Right kidney (tissue), 1 donor: ENCODE results near the gene ENHO.
"Not testable (repeated sequence)": the region's sequence is repeated elsewhere in the genome, so short reads cannot be mapped to it uniquely, and the experiment has no call there.

Experiments used
- DNase-seq: peaks from one replicate; pipeline ENCODE4 v3.0.0-alpha.2; 2016

ENHO gene

DNA sequence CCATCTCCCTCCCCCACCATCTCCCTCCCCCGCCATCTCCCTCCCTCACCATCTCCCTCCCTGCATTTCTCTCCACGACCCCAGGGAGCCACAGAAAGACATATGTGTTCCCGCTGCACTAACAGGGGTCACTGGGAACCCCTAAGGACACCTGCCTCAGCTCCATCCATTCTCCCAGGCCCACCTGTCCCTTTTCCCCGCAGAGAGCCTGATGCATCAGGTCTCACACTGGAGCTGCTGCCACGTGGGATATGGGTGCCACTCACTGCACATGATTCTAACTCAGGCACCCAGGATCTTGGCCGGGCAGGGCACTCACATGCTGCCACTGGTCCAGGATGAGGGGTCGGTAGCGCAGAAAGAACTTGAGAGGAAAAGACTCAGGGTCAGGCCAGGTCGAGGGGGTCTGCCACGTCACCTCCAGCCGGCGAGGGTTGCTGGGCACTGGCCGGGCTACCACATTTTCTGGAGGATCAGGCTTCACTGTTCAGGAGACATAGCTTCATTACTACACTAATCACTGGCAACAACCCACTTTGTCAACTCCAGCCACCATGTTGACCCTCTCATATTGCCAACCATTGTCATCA is 33.2 kb upstream of the ENHO start:
- no peak for DNase-seq

DNA sequence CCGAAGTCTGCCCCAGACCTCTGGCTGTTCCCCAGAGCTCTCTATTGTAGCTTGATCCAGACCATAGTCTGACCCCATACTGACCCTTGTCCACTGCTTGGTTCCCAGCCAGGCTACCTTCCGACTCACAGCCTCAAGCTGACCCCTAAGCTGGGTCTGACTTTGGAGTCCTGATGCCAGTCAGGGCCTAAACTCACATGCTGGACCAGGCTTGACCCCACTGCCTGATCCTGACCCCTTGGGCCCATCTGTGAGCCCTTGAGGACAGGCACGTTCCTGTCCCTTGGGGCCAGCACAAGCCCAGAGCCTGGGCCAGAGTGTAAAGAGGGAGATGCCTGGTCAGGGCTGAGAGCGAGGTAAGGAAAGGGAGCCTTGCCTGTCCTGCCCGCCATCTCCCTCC is 32.7 kb upstream of the ENHO start:
- no peak for DNase-seq

- no peak for DNase-seq
Observed at GRCh38 chr9:34555002-34555348, 32.2 kb upstream of the ENHO start.

- DNase-seq = peak; percentile 56
Observed at GRCh38 chr9:34554211-34555001, 31.6 kb upstream of the ENHO start.

GRCh38 chr9:34553511-34554021 is 30.8 kb upstream of the ENHO start:
- DNase-seq = no peak

DNA sequence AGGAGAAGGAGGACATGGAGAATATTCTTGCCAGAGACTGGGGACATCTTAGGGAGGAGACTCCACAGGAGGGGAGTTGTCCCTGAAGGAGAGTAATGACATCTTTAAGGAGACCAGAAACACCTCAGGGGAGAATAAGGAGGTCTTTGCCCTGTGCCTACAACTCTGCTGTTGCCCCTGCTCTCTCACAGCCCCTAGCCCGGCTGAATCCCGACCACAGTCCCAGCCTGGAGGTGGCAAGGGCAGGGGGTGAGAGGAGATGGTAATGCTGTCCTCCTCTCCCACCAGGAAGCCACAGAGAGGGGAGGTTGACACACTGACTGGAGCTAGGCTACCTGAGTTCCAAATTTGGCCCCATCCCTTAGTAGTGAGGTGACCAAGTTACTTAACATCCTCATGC is 30.2 kb upstream of the ENHO start:
- DNase-seq = no peak

DNA sequence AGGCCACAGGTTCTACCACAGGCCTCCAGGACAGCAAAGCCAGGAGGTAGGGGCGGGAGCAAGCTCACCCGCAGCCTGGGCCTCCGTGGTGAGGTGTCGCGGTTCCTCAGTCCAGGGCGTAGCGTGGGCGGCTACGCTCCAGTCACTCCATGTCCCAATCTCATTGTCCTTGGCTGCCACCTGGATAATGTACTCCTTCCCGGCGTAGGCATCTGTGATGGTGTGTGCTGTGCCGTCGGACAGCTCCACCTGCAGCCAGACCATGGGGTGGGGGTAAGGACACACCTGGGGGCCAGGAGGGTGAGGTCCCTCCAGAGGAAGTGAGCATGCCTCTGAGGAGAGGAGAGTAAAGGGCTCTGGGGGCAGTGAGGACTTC is 29.8 kb upstream of the ENHO start:
- DNase-seq = peak; percentile 33

DNA sequence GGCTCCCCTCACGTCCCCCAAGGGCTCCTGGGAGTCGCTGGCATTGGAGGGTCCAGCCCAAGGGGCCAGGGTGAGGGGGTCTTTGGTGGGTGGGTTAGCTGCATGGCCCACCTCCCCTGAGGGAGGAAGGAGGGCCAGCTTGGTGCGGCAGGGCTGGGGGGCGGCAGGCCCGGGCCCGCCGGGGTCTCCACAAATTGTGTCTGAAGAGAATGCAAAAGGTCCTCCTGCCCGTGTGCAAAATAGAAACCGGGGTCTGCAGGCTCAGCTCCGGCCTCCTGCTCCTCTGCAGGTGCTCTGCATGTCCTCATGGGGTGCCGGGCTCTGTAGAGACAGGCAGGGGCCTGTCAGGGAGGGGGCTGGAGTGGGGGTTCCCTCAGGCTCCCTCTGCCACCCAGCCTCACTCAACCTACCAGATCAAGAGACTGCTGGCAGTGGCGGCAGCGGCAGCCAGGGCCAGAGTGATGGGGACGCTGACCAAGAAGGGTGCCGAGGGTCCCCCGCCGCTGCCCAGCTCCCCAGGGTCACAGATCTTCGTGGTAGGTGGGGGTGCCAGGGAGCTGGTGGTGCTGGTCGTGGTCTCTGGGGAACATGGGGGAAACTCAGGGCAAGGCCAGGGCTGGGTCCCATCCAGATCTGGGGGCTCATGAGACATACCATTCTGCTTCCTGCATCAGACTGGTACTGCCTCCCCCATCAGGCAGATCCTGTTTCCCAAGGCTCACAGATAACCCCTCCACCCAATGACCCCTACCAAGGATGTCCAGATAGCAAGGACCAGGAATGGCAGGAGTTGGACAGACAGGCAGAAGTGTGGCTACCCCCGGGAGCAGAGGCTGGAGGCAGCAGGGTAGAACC is 29.2 kb upstream of the ENHO start:
- no peak for DNase-seq

GRCh38 chr9:34550681-34551270 is 28.0 kb upstream of the ENHO start:
- DNase-seq = no peak

DNA sequence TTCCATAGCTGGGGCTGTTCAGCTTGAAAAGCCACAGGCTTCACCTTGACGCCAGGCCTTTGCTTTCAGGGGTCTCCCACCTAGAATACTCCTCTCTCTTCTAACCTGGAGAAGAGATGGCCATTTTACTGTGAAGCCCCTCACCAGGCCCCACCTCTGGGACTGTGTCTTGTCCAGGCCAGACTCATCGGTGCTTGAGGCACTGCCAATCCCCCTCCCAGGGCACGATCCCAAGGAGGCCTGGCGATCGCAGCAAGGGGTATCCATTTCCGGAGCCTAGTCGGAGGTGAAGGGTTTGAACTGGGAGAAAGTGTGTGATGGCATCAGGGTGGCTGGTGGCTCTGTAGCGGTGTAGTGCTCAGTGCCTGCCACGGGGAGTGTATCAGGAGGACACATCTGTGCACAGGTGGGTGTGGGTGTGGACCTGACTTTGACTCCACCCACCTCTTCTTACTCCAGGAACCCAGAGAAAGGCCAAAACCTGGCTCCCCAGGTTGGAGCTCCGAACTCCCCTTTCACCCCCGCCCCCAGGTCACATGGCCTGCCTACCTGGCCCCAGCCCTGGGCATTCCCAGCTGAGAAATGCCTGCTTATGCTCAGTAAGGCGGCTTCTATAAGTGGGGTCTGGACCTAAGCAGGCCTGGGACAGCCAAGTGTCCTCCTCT is 27.4 kb upstream of the ENHO start:
- DNase-seq = no peak

DNA sequence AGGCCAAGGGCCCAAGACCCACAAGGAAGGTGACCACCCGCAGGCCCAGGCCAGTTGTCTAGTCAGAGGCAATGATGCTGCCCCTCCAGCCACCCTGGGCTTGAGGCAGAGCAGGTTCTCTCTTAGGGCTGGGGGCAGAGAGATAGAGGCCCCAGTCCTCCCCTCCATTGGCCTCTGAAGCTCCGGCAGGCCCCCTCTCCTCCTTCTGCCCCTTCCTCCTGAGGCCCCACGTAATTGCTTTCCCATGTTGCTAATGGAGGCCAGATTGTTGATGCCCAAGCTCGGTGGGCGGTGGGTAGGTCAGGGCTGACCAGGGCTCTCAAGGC is 26.6 kb upstream of the ENHO start:
- no peak for DNase-seq

DNA sequence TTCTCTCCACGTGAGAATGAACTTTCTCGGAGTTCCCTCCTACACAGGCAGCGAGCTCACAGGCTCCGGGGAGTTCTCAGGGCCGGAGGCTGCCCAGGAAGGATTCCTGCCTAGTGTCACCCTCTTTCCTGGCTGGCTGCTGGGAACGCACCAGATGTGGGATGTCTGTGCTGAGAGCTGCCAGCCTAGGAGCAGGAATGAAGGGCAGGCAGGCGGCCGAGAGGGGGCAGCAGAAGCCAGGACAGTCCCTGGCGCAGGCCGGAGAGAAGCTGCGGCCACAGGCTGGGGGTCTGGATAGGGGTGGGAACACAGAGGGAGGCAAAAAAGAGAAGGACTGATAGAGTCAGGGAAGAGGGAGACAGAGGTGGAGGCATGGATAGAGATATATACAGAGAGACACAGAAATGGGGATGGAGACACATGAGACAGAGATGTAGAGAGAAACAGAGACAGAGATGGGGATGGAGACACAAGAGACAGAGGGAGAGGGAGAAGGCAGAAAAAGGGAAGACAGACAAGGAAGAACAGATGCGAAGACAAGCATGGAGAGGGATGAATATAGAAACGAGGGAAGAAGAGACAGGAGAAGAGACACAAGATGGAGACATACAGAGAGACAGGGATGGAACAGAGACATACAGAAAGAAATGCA is 25.3 kb upstream of the ENHO start:
- peak; percentile 75 for DNase-seq

DNA sequence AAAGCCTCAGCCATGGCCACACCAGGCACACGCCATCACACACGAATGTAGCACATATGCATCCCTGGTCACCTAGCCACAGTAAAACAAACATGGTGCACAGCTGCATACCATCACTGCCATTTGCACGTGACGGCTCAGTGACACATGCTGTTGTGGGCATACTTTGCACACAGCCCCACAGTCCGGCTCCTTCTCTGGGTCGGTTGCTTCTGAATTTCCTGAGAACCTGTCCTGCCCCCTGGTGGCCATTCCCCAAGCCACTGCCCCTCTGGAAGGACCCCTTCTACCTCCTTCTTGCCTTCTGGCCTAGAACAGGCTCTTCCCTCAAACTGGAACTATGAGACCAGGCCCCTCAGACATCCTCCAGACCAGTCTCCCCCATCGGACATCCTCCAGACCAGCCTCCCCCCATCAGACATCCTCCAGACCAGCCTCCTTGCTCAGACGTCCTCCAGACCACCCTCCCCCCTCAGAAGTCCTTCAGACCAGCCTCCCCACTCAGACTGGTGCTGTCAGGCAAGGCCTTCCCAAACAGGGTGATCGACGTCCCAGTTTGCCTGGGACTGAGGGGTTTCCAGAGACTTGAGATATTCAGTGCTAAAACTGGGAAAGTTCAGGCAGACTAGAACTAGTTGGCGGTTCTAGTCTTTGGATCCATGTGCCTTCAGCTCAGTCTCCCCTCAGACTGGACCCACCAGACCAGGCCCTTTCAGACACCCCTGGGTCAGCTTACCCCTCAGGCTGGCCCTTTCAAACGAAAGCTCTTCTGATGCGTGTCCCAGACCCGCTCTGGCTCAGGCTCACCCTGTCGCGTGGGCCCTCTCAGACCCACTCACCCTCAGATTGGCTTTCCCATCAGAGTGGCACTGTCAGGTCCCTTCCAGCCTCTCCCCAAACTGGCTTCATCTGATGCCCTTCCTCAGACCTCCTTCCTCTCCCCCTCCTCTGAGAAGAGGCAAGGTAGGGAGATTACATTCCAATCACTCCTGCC is 24.3 kb upstream of the ENHO start:
- DNase-seq = peak; percentile 35

DNA sequence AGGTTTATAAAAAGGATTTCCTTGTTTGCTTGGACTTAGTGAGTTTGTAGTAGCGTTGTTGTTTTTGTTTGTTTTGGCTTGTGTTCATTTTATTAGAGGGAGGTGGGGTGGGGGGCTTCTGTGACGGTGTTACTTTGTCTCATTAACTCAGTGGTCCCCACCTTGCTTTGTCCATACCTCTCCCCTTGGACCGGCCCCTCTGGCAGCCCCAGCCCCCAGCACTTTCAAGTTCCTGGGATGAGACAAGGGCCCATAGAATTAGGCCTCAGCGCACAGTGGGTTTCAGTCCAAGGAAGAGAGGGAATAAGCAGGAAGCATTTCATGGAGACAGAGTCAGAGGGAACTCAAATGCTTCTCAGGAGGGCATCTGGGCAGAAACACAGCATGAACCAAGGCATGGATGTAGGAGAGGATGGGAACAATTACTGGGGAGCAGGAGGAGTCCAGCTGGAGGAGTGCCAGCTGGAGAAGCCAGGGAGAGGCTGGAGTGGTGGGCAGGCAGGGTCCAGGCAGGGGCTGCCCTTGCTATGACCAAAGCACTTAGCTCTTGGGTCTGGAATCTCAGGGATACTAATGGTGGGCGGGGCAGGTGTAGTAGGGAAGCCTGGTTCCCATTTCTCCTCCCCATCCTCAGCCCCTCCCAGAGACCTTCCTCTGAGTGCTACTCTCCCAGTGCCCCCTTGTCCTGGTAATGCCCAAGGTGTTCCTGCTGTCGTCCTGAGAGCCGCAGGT is 23.5 kb upstream of the ENHO start:
- DNase-seq = no peak

DNA sequence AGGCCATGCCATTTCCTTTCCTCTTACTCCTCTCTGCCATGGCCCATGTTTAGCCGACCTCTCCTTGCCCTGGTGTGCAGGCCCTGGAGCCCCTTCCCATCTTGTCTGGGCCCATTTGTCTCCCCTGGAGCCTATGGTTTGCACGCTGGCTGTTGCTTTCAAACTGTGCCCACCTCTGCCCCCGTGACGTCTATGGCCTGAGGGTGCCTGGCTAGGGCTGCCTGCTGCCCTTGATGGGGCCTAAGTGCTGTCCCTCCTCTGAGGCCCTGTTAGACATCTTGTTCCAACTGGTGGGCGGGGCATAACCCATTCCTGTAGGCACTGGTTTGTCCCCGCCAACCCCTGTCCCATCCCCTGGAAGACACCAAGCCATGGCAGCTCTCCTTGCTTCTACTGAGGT is 22.7 kb upstream of the ENHO start:
- DNase-seq = no peak

- no peak for DNase-seq
Observed at GRCh38 chr9:34544035-34544434, 21.2 kb upstream of the ENHO start.

DNA sequence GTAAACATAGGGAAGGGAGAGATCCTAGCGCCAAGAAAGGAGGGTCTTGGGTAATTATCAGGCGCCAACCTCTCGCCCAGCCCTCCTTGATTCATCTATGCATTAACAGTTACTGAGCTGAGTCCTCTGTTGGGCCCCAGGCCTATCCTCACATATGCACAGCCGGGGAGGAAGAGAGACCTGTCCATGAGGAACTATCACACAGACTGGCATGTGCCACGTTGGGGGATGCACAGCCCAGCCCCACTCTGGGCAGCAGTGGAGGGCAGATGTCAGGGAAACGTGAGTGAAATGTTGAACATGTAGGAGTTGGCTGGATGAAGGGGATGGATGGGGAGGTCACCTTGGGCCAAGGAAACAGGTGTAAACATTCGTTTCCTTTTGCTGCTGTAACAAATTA is 18.8 kb upstream of the ENHO start:
- no peak for DNase-seq

DNA sequence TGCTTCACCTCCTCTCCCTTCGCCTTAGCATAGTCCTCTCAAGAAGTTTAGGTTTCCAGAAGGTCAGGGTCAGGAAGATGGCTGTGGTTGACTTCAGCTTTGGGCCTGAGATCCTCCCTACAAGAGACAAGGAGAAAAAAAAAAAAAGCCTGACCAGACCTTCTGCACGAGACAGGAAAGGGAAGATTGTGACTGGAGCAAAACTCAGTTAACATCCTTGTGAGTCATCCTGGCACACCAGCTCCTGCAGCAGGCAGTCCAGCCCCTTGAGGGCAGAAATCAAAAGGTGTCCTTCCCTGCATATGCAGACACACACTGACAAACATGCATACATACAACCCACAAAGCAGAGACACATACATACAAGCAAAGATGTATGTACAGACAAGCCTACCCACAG is 18.0 kb upstream of the ENHO start:
- no peak for DNase-seq

DNA sequence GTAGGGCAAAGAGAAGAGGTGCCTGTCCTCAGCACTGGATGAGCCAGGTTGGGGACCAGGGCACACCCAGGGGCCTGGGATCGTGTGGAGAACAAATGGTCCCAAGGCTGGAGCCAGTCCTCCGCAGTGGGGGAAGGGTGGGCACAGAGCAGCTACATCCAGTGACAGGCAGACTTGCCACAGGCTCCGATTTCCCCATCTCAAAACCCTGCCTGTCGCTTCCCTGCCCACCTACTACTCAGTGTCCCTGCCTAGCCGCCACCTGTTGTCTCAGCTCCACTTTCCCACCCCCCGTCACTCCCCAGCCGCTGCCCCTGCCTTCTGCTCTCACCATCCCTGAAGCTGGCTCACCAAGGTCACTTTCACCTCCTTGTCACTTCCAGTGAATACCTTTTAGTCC is 13.9 kb upstream of the ENHO start:
- no peak for DNase-seq

- not testable (repeated sequence) for DNase-seq
Observed at GRCh38 chr9:34532041-34532440, 9.3 kb upstream of the ENHO start.
